Colon (tissue), 2 donors: ENCODE results near the gene TM4SF20.
"Not testable (repeated sequence)": the region's sequence is repeated elsewhere in the genome, so short reads cannot be mapped to it uniquely, and the experiment has no call there.

Experiments
- FAIRE-seq: peaks from 2 replicates; lab custom pipeline; 2012; peaks lifted over from hg19 to GRCh38; lab: Jason Lieb, UNC
- donor health status: control.
- donor health status: control.

Gene TM4SF20

GRCh38 chr2:227367427-227367795 is 11.7 kb downstream of the TM4SF20 start:
- FAIRE-seq = no peak

- no peak for FAIRE-seq
Observed at GRCh38 chr2:227366769-227367426, 12.2 kb downstream of the TM4SF20 start.

- FAIRE-seq = no peak
Observed at GRCh38 chr2:227365833-227366232, 13.3 kb downstream of the TM4SF20 start.

- not testable (repeated sequence) for FAIRE-seq
Observed at GRCh38 chr2:227364585-227365263, 14.4 kb downstream of the TM4SF20 start.

- no peak for FAIRE-seq
Observed at GRCh38 chr2:227363756-227364155, 15.3 kb downstream of the TM4SF20 start.

GRCh38 chr2:227360351-227360750 is 18.8 kb downstream of the TM4SF20 start:
- FAIRE-seq = no peak

- FAIRE-seq = no peak
Observed at GRCh38 chr2:227351639-227352038, 27.5 kb downstream of the TM4SF20 start.

GRCh38 chr2:227349989-227350612 is 29.0 kb downstream of the TM4SF20 start:
- no peak for FAIRE-seq

- no peak for FAIRE-seq
Observed at GRCh38 chr2:227348324-227348723, 30.8 kb downstream of the TM4SF20 start.

GRCh38 chr2:227347117-227347516 is 32.0 kb downstream of the TM4SF20 start:
- no peak for FAIRE-seq

- no peak for FAIRE-seq
Observed at GRCh38 chr2:227344231-227344630, 34.9 kb downstream of the TM4SF20 start.

GRCh38 chr2:227341553-227341952 is 37.6 kb downstream of the TM4SF20 start:
- FAIRE-seq = no peak

GRCh38 chr2:227340106-227340505 is 39.0 kb downstream of the TM4SF20 start:
- FAIRE-seq = no peak

GRCh38 chr2:227339098-227339599 is 40.0 kb downstream of the TM4SF20 start:
- no peak for FAIRE-seq

GRCh38 chr2:227337442-227337841 is 41.7 kb downstream of the TM4SF20 start:
- FAIRE-seq = no peak

- FAIRE-seq = no peak
Observed at GRCh38 chr2:227335713-227336112, 43.4 kb downstream of the TM4SF20 start.

GRCh38 chr2:227326783-227327182 is 52.3 kb downstream of the TM4SF20 start:
- no peak for FAIRE-seq

- FAIRE-seq = no peak
Observed at GRCh38 chr2:227325839-227326195, 53.3 kb downstream of the TM4SF20 start.

- peak; percentile 31 for FAIRE-seq
Observed at GRCh38 chr2:227324995-227325838, 53.9 kb downstream of the TM4SF20 start, which contains the start of gene MFF. MFF (plus strand) TSS chr2:227325251; CDS start chr2:227330666, 5,415 bp downstream.

- FAIRE-seq = no peak
Observed at GRCh38 chr2:227324642-227324994, 54.5 kb downstream of the TM4SF20 start.

GRCh38 chr2:227323818-227324217 is 55.3 kb downstream of the TM4SF20 start:
- FAIRE-seq = no peak

- FAIRE-seq = no peak
Observed at GRCh38 chr2:227322530-227323205, 56.4 kb downstream of the TM4SF20 start.
